ENCODE results near the gene SLF1.

SLF1 gene

GRCh38 chr5:94667937-94668336 is 49.5 kb downstream of the SLF1 start:
- no peak for DNase-seq

- DNase-seq, result no peak
Measured at GRCh38 chr5:94670726-94671125, 52.3 kb downstream of the SLF1 start.

DNA sequence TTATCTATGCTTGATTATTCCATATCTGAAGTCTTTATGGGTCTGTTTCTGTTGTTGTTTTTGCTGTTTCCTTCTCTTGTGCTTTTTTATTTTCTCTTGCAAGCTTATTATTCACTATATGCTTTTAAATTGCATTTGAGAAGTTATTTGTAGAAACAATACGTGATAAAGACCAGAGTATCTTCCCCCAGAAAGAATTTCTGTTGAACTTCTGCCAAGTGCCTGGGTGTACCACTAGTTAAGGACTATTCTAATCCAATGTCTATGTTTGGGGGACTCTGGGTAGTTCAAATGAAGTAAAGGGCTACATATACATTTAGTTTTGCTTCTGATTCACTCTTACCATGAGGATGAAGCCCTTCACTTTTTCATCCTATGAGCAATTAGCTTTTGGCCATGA is 54.3 kb downstream of the SLF1 start:
- DNase-seq, result no peak

DNA sequence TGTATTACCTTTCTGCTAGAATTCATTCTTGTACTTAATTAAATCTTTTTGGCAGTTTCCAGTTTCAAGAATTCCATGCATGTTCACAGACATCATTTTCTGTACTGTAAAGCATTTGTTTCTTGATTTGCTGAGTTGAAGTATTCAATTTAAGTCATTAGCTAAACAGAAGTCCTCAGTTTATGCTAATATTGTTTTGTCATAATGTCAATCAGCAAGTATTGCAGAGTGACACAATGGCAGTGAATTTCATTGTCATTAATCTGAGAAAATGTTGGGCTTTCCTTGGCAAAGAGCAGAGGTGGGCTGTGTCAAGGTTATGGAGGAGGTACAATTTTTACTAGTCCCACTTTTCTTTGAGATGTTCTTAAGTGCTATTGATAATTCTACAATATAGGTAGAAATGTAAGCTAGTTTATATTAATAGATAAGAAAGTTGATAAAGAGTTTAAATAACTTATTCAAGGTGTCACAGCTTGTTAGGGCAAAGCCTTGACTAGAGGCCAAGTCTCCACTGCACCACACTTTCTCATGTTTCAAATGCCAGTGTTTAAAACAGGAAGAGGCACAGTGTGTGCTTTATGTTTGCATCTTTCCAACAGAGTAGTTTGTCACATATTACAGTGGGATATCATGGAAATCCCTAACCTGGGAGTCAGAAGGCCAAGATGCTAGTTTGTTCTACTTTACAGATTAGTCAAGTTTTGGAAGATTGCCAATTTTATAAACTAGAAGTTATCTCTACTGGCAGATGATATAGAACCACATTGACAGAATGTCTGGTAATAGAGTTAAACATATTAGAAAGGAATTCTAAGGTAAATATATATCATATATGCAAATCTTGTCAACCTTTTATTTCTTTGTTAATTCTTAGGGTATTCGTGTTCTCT is 56.3 kb downstream of the SLF1 start:
- no peak for DNase-seq

- no peak for DNase-seq
Measured at GRCh38 chr5:94675965-94676618, 57.6 kb downstream of the SLF1 start.

DNA sequence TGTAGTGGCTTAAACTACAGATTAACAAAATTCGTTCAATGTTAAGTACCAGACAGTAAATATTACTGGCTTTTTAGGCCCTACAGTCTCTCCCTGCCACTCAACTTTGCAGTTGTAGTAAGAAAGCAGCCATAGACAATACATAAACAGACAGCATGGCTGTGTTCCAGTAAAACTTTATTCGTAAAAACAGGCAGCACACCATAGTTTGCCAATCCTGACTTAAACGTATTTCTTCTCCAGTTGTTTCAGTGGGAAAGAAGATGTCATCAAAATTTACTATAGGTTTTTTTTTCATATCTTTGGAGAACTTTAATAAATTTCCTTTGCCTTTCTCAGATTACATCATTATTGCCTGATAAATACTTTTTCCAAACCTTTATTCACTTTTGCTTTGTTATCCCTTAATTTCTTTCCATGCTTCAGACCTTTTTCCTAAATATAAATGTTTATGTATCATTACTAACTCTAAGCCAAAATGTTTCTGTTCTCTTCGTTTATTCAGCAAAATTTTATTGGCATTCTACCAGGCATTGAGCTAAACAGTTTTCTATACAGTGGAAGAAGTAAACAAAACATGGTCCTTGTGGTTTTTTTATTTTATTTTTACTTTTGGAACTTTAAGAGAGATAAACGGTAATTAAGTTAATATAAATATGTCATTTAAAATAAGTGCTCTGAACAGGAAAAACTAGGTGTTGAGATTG is 64.5 kb downstream of the SLF1 start:
- DNase-seq, result no peak

GRCh38 chr5:94689908-94690307 is 71.4 kb downstream of the SLF1 start:
- no peak for DNase-seq

DNA sequence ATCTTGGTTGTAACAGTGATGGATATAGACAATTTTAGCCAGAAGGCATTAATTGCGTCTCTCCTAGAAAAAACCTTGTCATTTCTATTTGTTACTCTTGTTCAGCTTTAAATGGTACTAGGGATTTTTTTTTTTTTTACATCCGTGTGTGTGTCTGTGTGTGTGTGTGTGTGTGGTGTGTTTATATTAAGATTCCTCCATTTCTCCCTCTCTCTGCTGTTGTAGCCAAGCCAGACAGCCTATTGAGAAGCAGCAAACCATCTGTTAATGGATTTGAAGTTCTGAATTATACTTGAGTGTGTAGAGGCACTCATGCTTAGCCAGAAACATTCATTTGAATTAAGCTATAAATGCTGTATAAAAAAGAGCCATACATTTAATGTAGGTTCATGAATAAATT is 72.3 kb downstream of the SLF1 start:
- DNase-seq, result no peak

DNA sequence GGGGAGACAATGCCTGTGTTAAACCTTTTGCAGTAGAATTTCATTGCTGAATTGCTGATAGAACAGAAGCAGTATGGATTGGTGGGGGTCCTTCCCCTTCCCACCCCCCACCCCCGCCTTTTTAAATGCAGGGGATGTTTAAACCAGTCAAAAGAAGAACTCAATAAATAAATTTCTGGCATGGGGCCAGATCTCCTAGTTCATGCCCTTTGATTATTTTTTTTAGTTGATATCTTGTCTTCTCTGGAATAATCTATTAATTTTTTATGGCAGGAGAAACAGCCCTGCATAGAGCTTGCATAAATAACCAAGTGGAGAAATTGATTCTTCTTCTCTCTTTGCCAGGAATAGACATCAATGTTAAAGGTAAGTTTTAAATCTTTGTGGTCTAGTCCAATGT is 72.8 kb downstream of the SLF1 start:
- DNase-seq, result no peak

DNA sequence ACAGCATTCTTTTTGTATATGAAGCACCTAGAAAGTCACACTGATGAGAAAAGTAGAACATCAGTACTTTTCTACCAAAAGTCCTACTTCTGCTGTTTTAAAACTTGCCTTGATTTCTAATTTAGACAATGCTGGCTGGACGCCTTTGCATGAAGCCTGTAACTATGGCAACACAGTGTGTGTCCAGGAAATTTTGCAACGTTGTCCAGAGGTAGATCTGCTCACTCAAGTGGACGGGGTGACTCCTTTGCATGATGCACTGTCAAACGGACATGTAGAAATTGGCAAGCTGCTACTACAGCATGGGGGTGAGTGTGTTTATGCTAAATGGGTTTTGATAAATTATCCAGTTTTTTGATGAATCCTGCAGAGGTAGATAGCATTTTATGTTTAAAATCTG is 73.5 kb downstream of the SLF1 start:
- DNase-seq, result no peak

DNA sequence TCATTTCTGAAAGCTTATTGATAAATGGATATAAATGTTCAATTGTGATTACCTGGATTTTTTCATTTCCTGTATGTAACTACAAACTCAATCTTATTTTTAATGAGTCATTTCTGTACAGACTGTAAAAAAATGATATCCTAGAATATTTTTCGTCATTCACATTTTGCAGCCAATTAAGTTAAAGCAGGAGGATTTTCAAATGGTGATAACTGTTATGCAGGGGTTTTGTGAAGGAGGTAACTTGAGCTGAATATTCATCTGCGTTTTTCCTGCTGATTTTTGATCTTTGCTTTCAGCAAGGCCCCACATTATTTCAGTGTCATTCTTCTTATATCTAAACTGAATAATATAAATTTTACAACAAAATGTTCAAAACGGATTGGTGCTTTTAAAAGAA is 74.1 kb downstream of the SLF1 start:
- no peak for DNase-seq

- peak; percentile 21 to 54 (median 46) for DNase-seq
Measured at GRCh38 chr5:94693043-94693822, 74.8 kb downstream of the SLF1 start.

GRCh38 chr5:94693845-94694370 is 75.4 kb downstream of the SLF1 start:
- no peak for DNase-seq

DNA sequence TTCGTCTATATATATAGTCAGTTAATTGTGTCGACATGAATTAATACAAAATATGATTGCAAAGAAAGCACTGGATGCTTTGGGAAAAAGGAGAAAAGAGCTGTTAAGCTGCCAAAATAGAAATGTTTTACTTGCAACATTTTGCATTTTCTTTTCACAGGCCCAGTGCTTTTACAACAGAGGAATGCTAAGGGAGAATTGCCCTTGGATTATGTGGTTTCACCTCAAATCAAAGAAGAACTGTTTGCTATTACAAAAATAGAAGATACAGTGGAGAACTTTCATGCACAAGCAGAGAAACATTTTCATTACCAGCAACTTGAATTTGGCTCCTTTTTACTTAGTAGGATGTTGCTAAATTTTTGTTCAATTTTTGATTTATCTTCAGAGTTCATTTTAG is 76.2 kb downstream of the SLF1 start:
- no peak for DNase-seq

DNA sequence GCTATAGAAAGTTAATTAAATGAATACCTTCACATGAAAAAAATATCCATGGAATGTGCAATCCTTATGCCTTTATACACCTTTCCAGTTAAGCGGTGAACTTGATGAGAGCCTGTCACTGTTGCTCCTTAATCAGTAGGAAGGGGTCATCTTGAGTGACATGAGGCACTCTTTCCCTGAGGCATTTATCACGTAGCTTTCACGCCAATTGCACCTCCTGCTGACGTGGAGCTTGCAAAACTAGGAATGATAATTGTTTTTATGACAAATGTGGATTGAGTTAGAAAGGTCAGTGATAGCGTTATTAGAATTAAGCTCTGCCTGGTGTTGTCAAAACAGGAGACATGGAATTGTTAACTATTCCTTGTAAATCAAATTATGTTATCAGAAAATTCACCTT is 79.7 kb downstream of the SLF1 start:
- DNase-seq, result no peak

DNA sequence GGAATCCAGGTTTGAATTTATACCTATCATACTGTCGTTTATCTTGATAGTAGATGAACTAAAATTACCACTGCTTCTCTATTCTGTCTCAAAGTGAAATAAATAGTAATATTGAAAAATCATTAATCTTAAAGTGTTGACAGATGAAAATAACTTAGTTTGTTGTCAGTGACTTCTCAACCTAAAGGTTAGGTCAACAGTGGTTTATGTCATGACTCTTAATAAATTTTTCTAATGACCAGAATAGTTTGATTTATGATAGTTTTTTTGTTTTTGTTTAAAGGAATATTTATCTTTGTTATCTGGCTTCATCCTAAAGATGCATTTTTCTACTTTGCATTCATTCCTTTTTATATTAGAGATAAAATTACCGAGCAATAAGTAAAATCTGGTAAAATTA is 81.1 kb downstream of the SLF1 start:
- peak in 1 of 3 donors; percentile 10 for DNase-seq

DNA sequence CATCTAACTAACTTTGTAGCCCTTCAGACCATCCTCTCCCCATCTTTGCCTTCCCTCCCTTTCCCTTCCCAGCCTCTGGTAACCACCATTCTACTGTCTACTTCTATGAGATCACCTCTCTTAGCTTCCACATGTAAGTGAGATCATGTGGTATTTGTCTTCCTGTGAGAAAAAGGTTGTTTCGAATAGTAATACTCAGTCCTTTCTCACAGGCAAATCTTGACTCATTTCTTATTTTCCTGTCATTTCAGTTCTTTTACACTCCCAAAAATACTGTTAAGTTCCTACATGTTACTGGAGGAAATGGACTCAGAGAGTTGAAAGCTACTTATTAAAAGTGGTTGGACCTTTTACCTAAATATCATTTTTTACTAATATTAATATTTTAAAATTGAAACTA is 82.1 kb downstream of the SLF1 start:
- no peak for DNase-seq

DNA sequence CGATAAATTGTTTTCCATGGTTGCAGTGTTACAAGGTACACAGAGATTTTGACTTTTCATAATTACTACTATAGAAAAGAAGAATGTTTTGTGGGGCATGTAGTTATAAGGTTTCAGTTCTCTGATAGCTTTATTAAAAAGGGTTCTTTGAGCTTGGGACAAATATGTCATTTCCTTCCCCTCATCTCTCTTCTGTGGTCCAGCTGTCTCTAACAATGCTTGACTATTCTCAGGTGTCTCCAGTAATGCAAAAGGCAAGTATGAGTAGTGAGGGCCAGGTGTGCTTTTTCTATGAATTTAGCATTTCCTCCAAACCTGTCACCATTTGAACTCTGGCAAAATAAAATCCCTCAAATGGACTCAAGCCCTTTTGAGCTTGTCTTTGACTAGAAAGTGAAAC is 84.3 kb downstream of the SLF1 start:
- no peak for DNase-seq

DNA sequence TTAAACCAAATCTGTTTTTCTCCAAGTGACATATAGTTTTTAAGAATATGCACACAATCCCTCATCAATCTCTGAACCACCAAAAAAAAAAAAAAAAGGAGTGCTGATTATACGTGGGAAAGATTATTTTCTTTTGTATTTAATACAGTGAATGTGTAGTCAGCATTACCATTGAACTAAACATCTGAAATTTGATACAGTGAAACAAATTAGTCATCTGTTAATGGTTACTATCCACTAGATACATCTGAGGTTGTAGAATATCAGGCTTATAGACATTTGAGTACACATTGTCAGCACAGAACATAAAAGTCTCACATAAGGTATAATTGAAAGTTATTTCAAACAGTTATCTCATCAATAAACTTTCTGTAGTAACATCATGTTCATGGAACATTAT is 87.0 kb downstream of the SLF1 start:
- DNase-seq, result no peak

DNA sequence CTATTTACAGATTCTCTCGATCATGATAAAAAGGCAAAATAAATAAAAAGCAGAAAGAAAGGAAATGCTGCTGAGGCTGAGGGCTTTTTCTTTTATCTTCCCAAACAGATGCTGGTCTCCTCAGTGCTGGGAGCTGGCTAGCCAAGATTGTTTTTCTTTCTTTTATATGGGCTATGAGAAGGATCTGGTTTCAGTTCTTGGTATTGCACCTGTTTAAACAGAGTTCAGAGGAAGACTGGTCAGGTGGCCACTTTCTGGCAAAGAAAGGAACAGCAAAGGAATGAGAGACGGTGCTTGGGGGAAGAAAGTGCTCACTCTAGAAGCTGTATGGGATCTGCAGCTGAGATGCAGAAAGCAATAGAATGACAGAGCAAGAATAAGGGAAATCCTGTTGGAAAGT is 88.9 kb downstream of the SLF1 start:
- no peak for DNase-seq

- no peak for DNase-seq
Measured at GRCh38 chr5:94709277-94709676, 90.8 kb downstream of the SLF1 start.

GRCh38 chr5:94711785-94712184 is 93.3 kb downstream of the SLF1 start:
- no peak for DNase-seq

DNA sequence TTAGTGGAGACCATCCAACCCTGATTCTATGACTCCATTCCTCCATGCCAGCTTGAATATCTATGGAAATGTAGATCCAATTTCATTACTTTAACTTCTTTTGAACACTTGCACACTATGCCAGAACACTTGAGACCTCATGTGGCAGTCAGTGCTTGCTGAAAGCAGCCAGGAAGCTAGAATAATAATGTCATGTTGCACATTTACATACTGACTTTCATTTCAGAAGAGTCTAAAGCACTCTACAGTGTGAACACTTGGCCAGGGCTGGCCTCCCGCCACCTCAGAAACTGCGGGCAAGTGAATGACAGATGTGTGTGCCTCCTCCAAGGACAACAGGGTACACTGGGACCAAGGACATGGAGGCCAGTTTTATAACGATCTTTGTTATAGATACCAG is 97.3 kb downstream of the SLF1 start:
- no peak for DNase-seq
